DND-41 (cell line): ENCODE results near the gene PCGF2.

Source experiments
- CTCF ChIP-seq: IDR thresholded peaks from 2 replicates; pipeline ENCODE4 v1.5.1; 2012; ENCODE audit warnings: borderline replicate concordance, low read length, moderate library complexity, mild to moderate bottlenecking; ENCODE audit not compliant: poor library complexity, severe bottlenecking; ENCODE audit errors: extremely low read depth
- EZH2 ChIP-seq: IDR thresholded peaks from 3 replicates; pipeline ENCODE4 v1.6.1; 2012; ENCODE audit warnings: borderline replicate concordance, low read depth, mild to moderate bottlenecking, moderate library complexity, low read length, inconsistent platforms; ENCODE audit not compliant: severe bottlenecking

- TF ChIP-seq CTCF (no peak), EZH2 (no peak)
Observed at GRCh38 chr17:38719289-38719942, 28.7 kb downstream of the PCGF2 start.
